Gastroesophageal sphincter (tissue), 4 donors: ENCODE results near the gene RIPOR2. TPM values are rescaled to one million over a fixed set of nuclear protein-coding genes. Genes with fewer than 3 reads are reported as not detected.

Source experiments
- ATAC-seq: fragments of 150-250 bp; one replicate; pipeline ENCODE4 v1.9.1; 2016; ENCODE audit warnings: mild to moderate bottlenecking, moderate library complexity
- H3K27ac ChIP-seq, 4 donors: fragments of 200-600 bp; sonication (generic) in 3 of 4; 1 replicate in 3 of 4; 2 replicates in 1 of 4; pipeline ENCODE4 v1.5.1; 2016 to 2019
- H3K27me3 ChIP-seq: fragments of 200-600 bp; sonication (generic); one replicate; pipeline ENCODE4 v1.5.1; 2019
- H3K36me3 ChIP-seq, 2 donors: fragments of 200-600 bp; sonication (generic); one replicate each; pipeline ENCODE4 v1.5.1; 2019; ENCODE audit warnings: control low read depth in 1 of 2
- H3K4me1 ChIP-seq, 3 donors: fragments of 200-600 bp; sonication (generic); 1 replicate in 2 of 3; 2 replicates in 1 of 3; pipeline ENCODE4 v1.5.1; 2016 to 2019; ENCODE audit warnings: control low read depth in 2 of 3
- H3K4me3 ChIP-seq, 2 donors: fragments of 200-600 bp; sonication (generic); one replicate each; pipeline ENCODE4 v1.5.1; 2019; ENCODE audit warnings: mild to moderate bottlenecking in 1 of 2, moderate library complexity in 1 of 2
- H3K9me3 ChIP-seq, 3 donors: fragments of 200-600 bp; sonication (generic); one replicate each; pipeline ENCODE4 v1.5.1; 2017 to 2019; ENCODE audit warnings: control low read depth in 2 of 3
- EP300 ChIP-seq: sonication (generic); formaldehyde crosslinking; IDR thresholded peaks from one replicate; pipeline ENCODE4 v1.6.1; 2017; ENCODE audit warnings: antibody characterized with exemption, mild to moderate bottlenecking
- POLR2A ChIP-seq, 2 donors: fragments of 450-650 bp; IDR thresholded peaks; one replicate each; pipeline ENCODE4 v1.6.1; 2017; ENCODE audit warnings: antibody characterized with exemption in 2 of 2, mild to moderate bottlenecking in 2 of 2, moderate library complexity in 1 of 2
- POLR2AphosphoS5 ChIP-seq: sonication (generic); formaldehyde crosslinking; IDR thresholded peaks from one replicate; pipeline ENCODE4 v1.6.1; 2017; ENCODE audit warnings: antibody characterized with exemption
- WGBS, 2 donors: methylation state at CpG; one replicate each; pipeline ENCODE4 v1.1.5; 2018; ENCODE audit warnings: low coverage in 1 of 2; 5-methylcytosine and 5-hydroxymethylcytosine counted together
- total RNA-seq, 4 donors: library from RNA; depleted of rRNA; stranded (reverse); fragments of >200 nt; gene quantifications; one replicate each; pipeline ENCODE4 v1.1.0, GENCODE V29; 2016
- TF ChIP-seq, protein P1 (sequence below), 4 experiments: fragments of 200-600 bp in 2 of 4; fragments of 450-650 bp in 2 of 4; sonication (generic) in 1 of 4; IDR thresholded peaks; one replicate each; pipeline ENCODE4 v1.5.1; 2017 to 2019; ENCODE audit warnings: antibody characterized with exemption in 4 of 4, mild to moderate bottlenecking in 2 of 4, moderate library complexity in 2 of 4

RIPOR2 gene, protein sequence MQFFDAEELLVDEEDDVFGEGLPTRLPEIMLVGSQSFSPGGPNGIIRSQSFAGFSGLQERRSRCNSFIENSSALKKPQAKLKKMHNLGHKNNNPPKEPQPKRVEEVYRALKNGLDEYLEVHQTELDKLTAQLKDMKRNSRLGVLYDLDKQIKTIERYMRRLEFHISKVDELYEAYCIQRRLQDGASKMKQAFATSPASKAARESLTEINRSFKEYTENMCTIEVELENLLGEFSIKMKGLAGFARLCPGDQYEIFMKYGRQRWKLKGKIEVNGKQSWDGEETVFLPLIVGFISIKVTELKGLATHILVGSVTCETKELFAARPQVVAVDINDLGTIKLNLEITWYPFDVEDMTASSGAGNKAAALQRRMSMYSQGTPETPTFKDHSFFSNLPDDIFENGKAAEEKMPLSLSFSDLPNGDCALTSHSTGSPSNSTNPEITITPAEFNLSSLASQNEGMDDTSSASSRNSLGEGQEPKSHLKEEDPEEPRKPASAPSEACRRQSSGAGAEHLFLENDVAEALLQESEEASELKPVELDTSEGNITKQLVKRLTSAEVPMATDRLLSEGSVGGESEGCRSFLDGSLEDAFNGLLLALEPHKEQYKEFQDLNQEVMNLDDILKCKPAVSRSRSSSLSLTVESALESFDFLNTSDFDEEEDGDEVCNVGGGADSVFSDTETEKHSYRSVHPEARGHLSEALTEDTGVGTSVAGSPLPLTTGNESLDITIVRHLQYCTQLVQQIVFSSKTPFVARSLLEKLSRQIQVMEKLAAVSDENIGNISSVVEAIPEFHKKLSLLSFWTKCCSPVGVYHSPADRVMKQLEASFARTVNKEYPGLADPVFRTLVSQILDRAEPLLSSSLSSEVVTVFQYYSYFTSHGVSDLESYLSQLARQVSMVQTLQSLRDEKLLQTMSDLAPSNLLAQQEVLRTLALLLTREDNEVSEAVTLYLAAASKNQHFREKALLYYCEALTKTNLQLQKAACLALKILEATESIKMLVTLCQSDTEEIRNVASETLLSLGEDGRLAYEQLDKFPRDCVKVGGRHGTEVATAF
- 10 to 100 TPM in 1 of 4 donors, 1 to 10 TPM in 3; 1.7 to 14.9 (median 4.2) TPM for total RNA-seq

DNA sequence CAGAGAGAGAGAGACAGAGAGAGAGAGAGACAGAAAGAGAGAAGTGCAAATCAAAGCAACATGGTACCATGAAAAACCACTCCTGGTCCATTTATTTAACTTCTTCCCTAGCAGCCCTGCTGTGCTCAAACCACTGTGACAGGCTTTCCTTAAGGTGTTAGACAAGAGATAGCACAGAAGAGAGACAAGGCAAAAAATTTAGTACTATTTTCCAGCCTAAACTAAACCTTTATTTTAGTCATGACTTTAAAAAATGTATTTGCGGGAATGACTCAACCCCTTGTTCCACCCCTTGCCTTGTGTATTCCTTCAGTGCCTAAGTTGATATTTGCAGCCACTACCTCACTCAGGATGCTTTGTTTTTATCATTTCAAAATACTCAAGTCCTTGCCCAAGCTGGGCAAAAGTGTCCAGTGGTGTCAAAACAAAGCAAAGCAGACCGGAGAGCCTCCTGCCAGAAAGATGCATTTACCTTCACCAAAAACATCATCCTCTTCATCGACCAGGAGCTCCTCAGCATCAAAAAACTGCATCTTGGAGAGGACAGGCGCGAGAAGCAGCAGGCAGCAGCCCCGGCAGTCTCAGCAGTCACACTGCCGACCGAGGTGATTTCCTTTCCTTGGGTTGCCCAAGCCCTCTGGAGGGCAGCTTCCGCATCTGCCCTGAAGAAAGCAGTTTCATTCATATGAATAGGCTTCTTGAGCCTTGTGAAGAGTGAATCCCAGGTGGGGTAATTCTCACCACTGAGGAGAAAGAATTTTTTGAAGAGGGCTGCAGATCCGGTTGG, at the start of gene RIPOR2:
Gene RIPOR2 (minus strand): TSS at position 595 of the 787 bp plus-strand sequence. CDS start 62 bp downstream, at position 533.
- peaks cover 10% of the 10 kb centered on the region for H3K27me3 ChIP-seq
- ATAC-seq: no peak
- H3K4me1 ChIP-seq: peaks cover 0 to 12% (median 5%) of the 10 kb centered on the region in 3 donors
- no peak for TF ChIP-seq POLR2A (IDR thresholded peaks at IDR 0.05)
- TF ChIP-seq, protein P1, sequence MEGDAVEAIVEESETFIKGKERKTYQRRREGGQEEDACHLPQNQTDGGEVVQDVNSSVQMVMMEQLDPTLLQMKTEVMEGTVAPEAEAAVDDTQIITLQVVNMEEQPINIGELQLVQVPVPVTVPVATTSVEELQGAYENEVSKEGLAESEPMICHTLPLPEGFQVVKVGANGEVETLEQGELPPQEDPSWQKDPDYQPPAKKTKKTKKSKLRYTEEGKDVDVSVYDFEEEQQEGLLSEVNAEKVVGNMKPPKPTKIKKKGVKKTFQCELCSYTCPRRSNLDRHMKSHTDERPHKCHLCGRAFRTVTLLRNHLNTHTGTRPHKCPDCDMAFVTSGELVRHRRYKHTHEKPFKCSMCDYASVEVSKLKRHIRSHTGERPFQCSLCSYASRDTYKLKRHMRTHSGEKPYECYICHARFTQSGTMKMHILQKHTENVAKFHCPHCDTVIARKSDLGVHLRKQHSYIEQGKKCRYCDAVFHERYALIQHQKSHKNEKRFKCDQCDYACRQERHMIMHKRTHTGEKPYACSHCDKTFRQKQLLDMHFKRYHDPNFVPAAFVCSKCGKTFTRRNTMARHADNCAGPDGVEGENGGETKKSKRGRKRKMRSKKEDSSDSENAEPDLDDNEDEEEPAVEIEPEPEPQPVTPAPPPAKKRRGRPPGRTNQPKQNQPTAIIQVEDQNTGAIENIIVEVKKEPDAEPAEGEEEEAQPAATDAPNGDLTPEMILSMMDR (IDR thresholded peaks at IDR 0.05): no peak
- TF ChIP-seq EP300: no peak
- no peak for TF ChIP-seq POLR2AphosphoS5
- no peaks in the 10 kb centered on the region for H3K9me3 ChIP-seq
- no peaks in the 10 kb centered on the region for H3K36me3 ChIP-seq
- WGBS, 2 donors: 89 to 90% methylated on average over 2 of the region's 10 CpGs
- no peak within 1 kb of the TSS for H3K27ac ChIP-seq
- no peak within 1 kb of the TSS for H3K4me3 ChIP-seq

DNA sequence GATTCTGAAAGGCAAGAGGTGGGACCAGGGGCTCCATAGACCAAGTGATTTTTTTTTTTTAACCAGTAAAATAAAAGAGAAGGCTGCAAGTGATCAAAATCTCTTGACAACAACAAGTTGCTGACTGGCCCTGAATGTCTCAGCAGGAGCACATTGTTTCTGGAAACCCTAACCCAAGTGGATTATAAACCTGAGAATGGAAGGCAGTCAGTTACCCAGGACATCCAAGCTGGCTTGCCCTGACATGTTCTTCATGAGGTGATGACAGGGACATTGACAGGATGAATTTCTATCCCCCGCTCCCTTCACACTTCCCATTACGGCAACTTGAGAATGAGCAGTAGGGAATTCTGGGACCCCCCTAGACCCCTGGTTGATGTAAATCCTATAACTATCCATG, 49.6 kb upstream of the RIPOR2 start:
- no peak for ATAC-seq

DNA sequence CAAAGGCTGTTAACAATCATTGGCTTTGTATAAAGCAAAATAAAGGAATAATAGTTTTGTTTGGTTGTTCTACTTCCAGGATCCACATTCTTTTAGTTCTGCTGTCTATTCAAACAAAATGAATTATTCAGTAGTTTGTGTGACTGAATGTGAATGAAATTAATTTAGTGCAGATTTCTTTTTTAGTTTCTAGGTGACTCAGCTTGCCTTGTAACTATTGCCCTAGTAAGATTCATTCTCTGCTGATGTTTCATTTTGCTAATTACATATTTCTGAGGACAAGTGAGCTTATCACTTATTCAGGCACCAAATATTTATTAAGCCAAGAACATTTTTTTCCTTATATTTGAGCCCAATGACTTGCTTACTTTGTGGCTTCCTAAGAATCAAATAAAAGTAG, 46.5 kb upstream of the RIPOR2 start:
- no peaks in the 10 kb centered on the region for H3K27me3 ChIP-seq
- H3K9me3 ChIP-seq: peaks cover 0 to 3% (median 0%) of the 10 kb centered on the region in 3 donors
- H3K36me3 ChIP-seq: no peaks in the 10 kb centered on the region
- H3K4me3 ChIP-seq: no peak overlapping the region
- no peak overlapping the region for H3K27ac ChIP-seq
- peaks cover 0 to 6% (median 0%) of the 10 kb centered on the region in 3 donors for H3K4me1 ChIP-seq
- TF ChIP-seq POLR2AphosphoS5 (no peak), POLR2A (IDR thresholded peaks at IDR 0.05) (no peak), EP300 (no peak)
- TF ChIP-seq, protein P1 (IDR thresholded peaks at IDR 0.05): no peak
- no peak for ATAC-seq

More for the DNA sequence above, 49.6 kb upstream of the RIPOR2 start:
- Histone ChIP-seq H3K27ac (no peak overlapping the region), H3K9me3 (peaks cover 0 to 7% (median 0%) of the 10 kb centered on the region in 3 donors), H3K4me1 (peaks cover 0 to 6% (median 0%) of the 10 kb centered on the region in 3 donors), H3K27me3 (no peaks in the 10 kb centered on the region), H3K36me3 (no peaks in the 10 kb centered on the region), H3K4me3 (no peak overlapping the region)
- TF ChIP-seq POLR2AphosphoS5 (no peak), EP300 (no peak), POLR2A (IDR thresholded peaks at IDR 0.05) (no peak)
- TF ChIP-seq, protein P1 (IDR thresholded peaks at IDR 0.05): no peak
- 80 to 100% methylated on average over 1 to 2 of the region's 2 CpGs for WGBS, 2 donors

DNA sequence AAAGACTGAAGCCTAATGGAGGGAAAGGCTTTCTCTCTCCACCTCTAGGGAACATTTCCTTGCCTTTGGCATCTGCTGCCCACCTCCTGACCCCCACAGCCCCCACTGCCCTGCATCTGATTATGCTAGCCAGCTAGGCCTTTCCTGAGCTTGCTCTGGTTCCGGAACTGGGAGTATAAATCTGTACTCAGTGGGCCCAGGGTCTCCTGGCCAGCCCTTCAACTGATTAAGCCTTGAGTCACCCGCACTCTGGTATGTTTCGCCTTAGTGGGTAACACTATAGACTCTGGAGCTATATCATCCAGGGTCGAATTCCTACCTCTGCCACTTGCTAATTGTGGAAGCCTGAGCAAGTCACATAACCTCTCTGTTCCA, 45.6 kb upstream of the RIPOR2 start:
- peaks cover 0 to 6% (median 0%) of the 10 kb centered on the region in 3 donors for H3K4me1 ChIP-seq
- 100% methylated on average over 1 to 2 of the region's 4 CpGs for WGBS, 2 donors
- no peaks in the 10 kb centered on the region for H3K36me3 ChIP-seq
- H3K27me3 ChIP-seq: no peaks in the 10 kb centered on the region
- no peaks in the 10 kb centered on the region for H3K9me3 ChIP-seq
- no peak overlapping the region for H3K4me3 ChIP-seq
- ATAC-seq: no peak
- no peak overlapping the region for H3K27ac ChIP-seq
- TF ChIP-seq POLR2AphosphoS5 (no peak), EP300 (no peak), POLR2A (IDR thresholded peaks at IDR 0.05) (no peak)
